IMR-90 (cell line): Measurements from ENCODE around the gene SIX2. TPM values are rescaled to one million over a fixed set of nuclear protein-coding genes. Genes with fewer than 3 reads are reported as not detected.

ENCODE experiments used
- ATAC-seq: fragments of 200-7000 bp; cut with Tn5 transposase; 2 replicates; pipeline ENCODE4 v1.9.1; 2020; ENCODE audit warnings: low read depth, mild to moderate bottlenecking, moderate library complexity
- BruUV-seq: library from RNA; stranded (reverse); fragments of 400-500 nt; replicated peaks from 2 replicates; lab custom pipeline; 2021; lab: Mats Ljungman, UMichigan
- CTCF ChIA-PET: fragments of 300-600 bp; formaldehyde crosslinking; extraction: SDS; loops from one replicate; lab custom pipeline; 2021; ENCODE audit warnings: antibody characterized with exemption; lab: Yijun Ruan, JAX
- POLR2A ChIA-PET: fragments of 300-600 bp; sonication (Branson Sonifier 250); formaldehyde crosslinking; loops from one replicate; lab custom pipeline; 2022; ENCODE audit warnings: antibody characterized with exemption; ENCODE audit not compliant: unreplicated experiment; lab: Charles Lee
- DNase-seq: peaks from one replicate; pipeline ENCODE4 v3.0.0; 2013
- H2AFZ ChIP-seq: replicated peaks from 2 replicates; pipeline ENCODE3; 2013; ENCODE audit warnings: low read length, mild to moderate bottlenecking; ENCODE audit not compliant: poor library complexity
- H2AK5ac ChIP-seq: 2 replicates; pipeline ENCODE4 v1.6.1; 2013; ENCODE audit warnings: low read depth, low read length, inconsistent platforms
- H2AK9ac ChIP-seq: replicated peaks from 2 replicates; pipeline ENCODE3; 2013; ENCODE audit warnings: mild to moderate bottlenecking, low read depth, low read length, moderate library complexity; ENCODE audit not compliant: poor library complexity
- H2BK120ac ChIP-seq: 2 replicates; pipeline ENCODE4 v1.6.1; 2013; ENCODE audit warnings: low read depth, low read length, inconsistent platforms
- H2BK15ac ChIP-seq: 3 replicates; pipeline ENCODE4 v1.6.1; 2013; ENCODE audit warnings: low read depth, low read length, inconsistent platforms
- H2BK20ac ChIP-seq: 2 replicates; pipeline ENCODE4 v1.6.1; 2013; ENCODE audit warnings: low read depth, mild to moderate bottlenecking, inconsistent platforms, low read length, moderate library complexity
- H2BK5ac ChIP-seq: 2 replicates; pipeline ENCODE4 v1.6.1; 2013; ENCODE audit warnings: mild to moderate bottlenecking, low read depth, low read length, inconsistent platforms; ENCODE audit not compliant: poor library complexity, severe bottlenecking
- H3K14ac ChIP-seq: replicated peaks from 2 replicates; pipeline ENCODE4 v1.6.1; 2013; ENCODE audit warnings: low read depth, low read length, inconsistent platforms
- H3K18ac ChIP-seq: 2 replicates; pipeline ENCODE4 v1.6.1; 2013; ENCODE audit warnings: low read depth, low read length, control low read depth
- H3K23ac ChIP-seq: 2 replicates; pipeline ENCODE4 v1.6.1; 2013; ENCODE audit warnings: low read depth, low read length, inconsistent platforms
- H3K27ac ChIP-seq: 2 replicates; pipeline ENCODE4 v1.5.1; 2013; ENCODE audit warnings: mild to moderate bottlenecking, control low read depth, low read length; ENCODE audit not compliant: insufficient read depth
- H3K27me3 ChIP-seq: 2 replicates; pipeline ENCODE4 v1.6.1; 2013; ENCODE audit warnings: low read length; ENCODE audit not compliant: control insufficient read depth, insufficient read depth
- H3K36me3 ChIP-seq: 2 replicates; pipeline ENCODE4 v1.6.1; 2013; ENCODE audit warnings: low read length, mixed read lengths; ENCODE audit not compliant: control insufficient read depth, insufficient read depth
- H3K4ac ChIP-seq: 2 replicates; pipeline ENCODE4 v1.6.1; 2013; ENCODE audit warnings: low read depth, low read length, inconsistent platforms
- H3K4me1 ChIP-seq: 2 replicates; pipeline ENCODE4 v1.6.1; 2013; ENCODE audit warnings: low read length, mixed read lengths; ENCODE audit not compliant: control insufficient read depth, insufficient read depth
- H3K4me2 ChIP-seq: 2 replicates; pipeline ENCODE4 v1.6.1; 2013; ENCODE audit warnings: low read depth, mild to moderate bottlenecking, control low read depth, low read length, moderate library complexity
- H3K4me3 ChIP-seq: 2 replicates; pipeline ENCODE4 v1.5.1; 2013; ENCODE audit warnings: low read depth, mild to moderate bottlenecking, control low read depth, low read length, moderate library complexity; ENCODE audit not compliant: insufficient read depth
- H3K56ac ChIP-seq: 2 replicates; pipeline ENCODE4 v1.6.1; 2013; ENCODE audit warnings: low read length, inconsistent platforms; ENCODE audit not compliant: insufficient read depth; ENCODE audit errors: extremely low read depth
- H3K79me1 ChIP-seq, 2 experiments: 2 replicates each; pipeline ENCODE4 v1.6.1; 2013; ENCODE audit warnings: low read length in 2 of 2, inconsistent platforms in 1 of 2, low read depth in 1 of 2
- H3K9ac ChIP-seq: 2 replicates; pipeline ENCODE4 v1.6.1; 2013; ENCODE audit warnings: low read depth, low read length, control low read depth
- H3K9me1 ChIP-seq: 2 replicates; pipeline ENCODE4 v1.6.1; 2013; ENCODE audit warnings: low read length, inconsistent platforms; ENCODE audit not compliant: insufficient read depth
- H3K9me3 ChIP-seq: 2 replicates; pipeline ENCODE4 v1.6.1; 2013; ENCODE audit warnings: low read length; ENCODE audit not compliant: control insufficient read depth, insufficient read depth
- H4K20me1 ChIP-seq: 2 replicates; pipeline ENCODE4 v1.6.1; 2013; ENCODE audit warnings: low read length, inconsistent platforms; ENCODE audit not compliant: insufficient read depth
- H4K5ac ChIP-seq: 2 replicates; pipeline ENCODE4 v1.6.1; 2013; ENCODE audit warnings: mild to moderate bottlenecking, low read depth, low read length, control low read depth
- H4K8ac ChIP-seq, 2 experiments: 2 replicates each; pipeline ENCODE4 v1.6.1; 2013; ENCODE audit warnings: low read depth in 2 of 2, low read length in 2 of 2, control low read depth in 1 of 2, inconsistent platforms in 1 of 2
- H4K91ac ChIP-seq: 2 replicates; pipeline ENCODE4 v1.6.1; 2013; ENCODE audit warnings: low read depth, low read length, inconsistent platforms; ENCODE audit not compliant: insufficient read depth
- BHLHE40 ChIP-seq: fragments of 150-350 bp; IDR thresholded peaks from 2 replicates; pipeline ENCODE4 v1.6.1; 2016; ENCODE audit warnings: mild to moderate bottlenecking, low read depth, low read length
- CEBPB ChIP-seq: IDR thresholded peaks from 2 replicates; pipeline ENCODE4 v1.6.1; 2012; ENCODE audit warnings: low read depth, low read length, improper control_type of control experiment
- ELK1 ChIP-seq: fragments of 150-350 bp; IDR thresholded peaks from 2 replicates; pipeline ENCODE4 v1.6.1; 2016; ENCODE audit warnings: low read depth, mild to moderate bottlenecking, low read length, moderate library complexity, borderline replicate concordance
- FOS ChIP-seq: fragments of 150-350 bp; IDR thresholded peaks from 2 replicates; pipeline ENCODE4 v1.6.1; 2016; ENCODE audit warnings: low read depth, low read length
- MXI1 ChIP-seq: IDR thresholded peaks from 2 replicates; pipeline ENCODE4 v1.6.1; 2012; ENCODE audit warnings: low read depth, mild to moderate bottlenecking, low read length, moderate library complexity, borderline replicate concordance
- NFE2L2 ChIP-seq: fragments of 150-350 bp; IDR thresholded peaks from 2 replicates; pipeline ENCODE4 v1.6.1; 2016; ENCODE audit warnings: low read depth, mild to moderate bottlenecking, low read length
- POLR2A ChIP-seq: IDR thresholded peaks from 2 replicates; pipeline ENCODE4 v1.6.1; 2012; ENCODE audit warnings: mild to moderate bottlenecking, low read depth, low read length
- RAD21 ChIP-seq: IDR thresholded peaks from 2 replicates; pipeline ENCODE4 v1.6.1; 2012; ENCODE audit warnings: low read length, improper control_type of control experiment
- RCOR1 ChIP-seq: IDR thresholded peaks from 2 replicates; pipeline ENCODE4 v1.6.1; 2012; ENCODE audit warnings: mild to moderate bottlenecking, low read length, improper control_type of control experiment; ENCODE audit not compliant: insufficient replicate concordance
- RFX5 ChIP-seq: IDR thresholded peaks from 2 replicates; pipeline ENCODE4 v1.8.0; 2012; ENCODE audit warnings: low read depth, mild to moderate bottlenecking, low read length, moderate library complexity
- SMC3 ChIP-seq: fragments of 150-350 bp; IDR thresholded peaks from 2 replicates; pipeline ENCODE4 v1.6.1; 2016; ENCODE audit warnings: low read depth, mild to moderate bottlenecking, antibody characterized with exemption, low read length, moderate library complexity
- USF2 ChIP-seq: fragments of 150-350 bp; IDR thresholded peaks from 2 replicates; pipeline ENCODE4 v1.6.1; 2017; ENCODE audit warnings: mild to moderate bottlenecking, antibody characterized with exemption, low read length, low read depth
- WGBS, 2 experiments: methylation state at CpG; one replicate each; pipeline versions ENCODE4 v1.1.5 to v1.1.7; 2013; ENCODE audit warnings: missing lambda C conversion rate in 2 of 2; ENCODE audit not compliant: insufficient read length in 1 of 2; ENCODE audit errors: extremely low coverage in 2 of 2; 5-methylcytosine and 5-hydroxymethylcytosine counted together
- dilution Hi-C: fragments of 300-500 bp; cut with HindIII; formaldehyde crosslinking; loops from one replicate; pipeline ENCODE4 v1.14.3; 2018; ENCODE audit warnings: low sequenced_read_pairs; ENCODE audit not compliant: unreplicated experiment
- in situ Hi-C: fragments of 300-500 bp; cut with MboI; formaldehyde crosslinking; loops from 3 replicates; pipeline ENCODE4 v1.14.3; 2019; ENCODE audit warnings: low sequenced_read_pairs, inconsistent platforms, mixed read lengths
- intact Hi-C: fragments of 100-400 bp; cut with micrococcal nuclease; formaldehyde crosslinking; loops from 2 replicates; pipeline ENCODE4 v1.10.0; 2022
- polyA plus RNA-seq, 3 experiments: library from polyadenylated mRNA; depleted of rRNA; stranded (reverse); fragments of >200 nt; gene quantifications; 2 replicates each; pipeline ENCODE4 v1.2.3, GENCODE V29; 2012; ENCODE audit warnings: low replicate concordance in 1 of 3
- total RNA-seq: library from RNA; depleted of rRNA; stranded (reverse); fragments of >200 nt; gene quantifications from 2 replicates; pipeline ENCODE4 v1.2.3, GENCODE V29; 2012

Gene SIX2
- total and polyA plus RNA-seq, 2 of the 4 experiments (the other 2 are of a cell fraction), result not detected

GRCh38 chr2:45005261-45006002 is 3.8 kb downstream of the SIX2 start:
- no peaks in the 10 kb centered on the region for H3K36me3 ChIP-seq
- WGBS, 2 experiments, result 5% methylated on average over 2 of the region's 25 CpGs; no CpG with 5 or more reads in 1 of the 2 experiments
- no peak overlapping the region for H2BK20ac ChIP-seq
- in situ Hi-C loops (no loop called here), dilution Hi-C loops (no loop called here), intact Hi-C loops (no loop called here)
- no peak overlapping the region for H2BK120ac ChIP-seq
- no peak for TF ChIP-seq NFE2L2
- TF ChIP-seq POLR2A, result no peak
- TF ChIP-seq RAD21, result no peak
- TF ChIP-seq BHLHE40, result no peak
- TF ChIP-seq RFX5, result no peak
- TF ChIP-seq SMC3, result no peak
- TF ChIP-seq USF2, result no peak
- TF ChIP-seq FOS, result no peak
- no peak for TF ChIP-seq MXI1
- no peak for TF ChIP-seq ELK1
- no peak for TF ChIP-seq RCOR1
- no peak for TF ChIP-seq CEBPB
- H3K27ac ChIP-seq, result no peak overlapping the region
- no peak overlapping the region for H3K4ac ChIP-seq
- H2BK5ac ChIP-seq, result no peak overlapping the region
- H3K56ac ChIP-seq, result no peak overlapping the region
- H3K14ac ChIP-seq, result no peak overlapping the region
- no peak overlapping the region for H3K23ac ChIP-seq
- peaks cover 13% of the 10 kb centered on the region; the same call in 1 of the 2 replicates for H3K9me3 ChIP-seq
- 0 out of 2 replicates have a peak, but pooled peaks cover 2% of the 10 kb centered on the region for H3K9me1 ChIP-seq
- H2AFZ ChIP-seq, result no peak overlapping the region
- peaks cover 96% of the 10 kb centered on the region for H3K27me3 ChIP-seq
- H3K9ac ChIP-seq, result no peak overlapping the region
- BruUV-seq, result no TSS peak
- no peaks in the 10 kb centered on the region; the same call in none of the 2 replicates for H4K20me1 ChIP-seq
- no peak overlapping the region for H2AK9ac ChIP-seq
- H4K8ac ChIP-seq, result no peak overlapping the region
- POLR2A ChIA-PET, result no interaction called here
- H3K79me1 ChIP-seq, result no peaks in the 10 kb centered on the region
- peaks cover 6% of the 10 kb centered on the region; the same call in 1 of the 2 replicates for H3K4me1 ChIP-seq
- H4K5ac ChIP-seq, result no peak overlapping the region
- ATAC-seq (no peak), DNase-seq (no peak)
- no peak overlapping the region for H3K4me2 ChIP-seq
- no peak overlapping the region for H4K91ac ChIP-seq
- H2BK15ac ChIP-seq, result no peak overlapping the region
- no peak overlapping the region for H3K18ac ChIP-seq
- CTCF ChIA-PET, result no interaction called here
- H3K4me3 ChIP-seq, result no peak overlapping the region
- no peak overlapping the region for H2AK5ac ChIP-seq
